GM12878 (cell line): ENCODE results near the gene CLDN9. TPM values are rescaled to one million over a fixed set of nuclear protein-coding genes. Genes with fewer than 3 reads are reported as not detected.

ENCODE experiments used
- ATAC-seq: fragments of 200-7000 bp; cut with Tn5 transposase; 3 replicates; pipeline ENCODE4 v1.9.1; 2020; ENCODE audit warnings: mild to moderate bottlenecking, moderate library complexity
- BruUV-seq: library from RNA; stranded (reverse); fragments of 400-500 nt; replicated peaks from 2 replicates; lab custom pipeline; 2021; lab: Mats Ljungman, UMichigan
- CTCF ChIA-PET: fragments of 300-600 bp; sonication (Branson Sonifier 250); formaldehyde crosslinking; extraction: SDS; loops from one replicate; lab custom pipeline; 2021; ENCODE audit warnings: inconsistent platforms; lab: Yijun Ruan, JAX
- POLR2A ChIA-PET: fragments of 350-600 bp; formaldehyde crosslinking; extraction: SDS; loops from one replicate; lab custom pipeline; 2021; ENCODE audit warnings: inconsistent platforms; lab: Charles Lee
- RAD21 ChIA-PET: fragments of 300-600 bp; sonication (Branson Sonifier 250); formaldehyde crosslinking; loops from one replicate; lab custom pipeline; 2023; ENCODE audit warnings: antibody characterized with exemption; ENCODE audit not compliant: unreplicated experiment; lab: Charles Lee
- SMC1A ChIA-PET: fragments of 300-600 bp; sonication (Branson Sonifier 250); formaldehyde crosslinking; loops from one replicate; lab custom pipeline; 2023; ENCODE audit not compliant: unreplicated experiment, uncharacterized antibody; lab: Charles Lee
- DNase-seq: peaks from one replicate; pipeline ENCODE4 v3.0.0-alpha.2; 2011; ENCODE audit warnings: low read depth, low spot score
- FAIRE-seq: peaks from 3 replicates; lab custom pipeline; 2011; peaks lifted over from hg19 to GRCh38; lab: Jason Lieb, UNC
- H2AFZ ChIP-seq: 2 replicates; pipeline ENCODE4 v1.6.0; 2011; ENCODE audit warnings: low read depth, low read length, control low read depth; ENCODE audit not compliant: control insufficient read depth
- H3K27ac ChIP-seq: 2 replicates; pipeline ENCODE4 v1.5.1; 2011; ENCODE audit warnings: control low read depth; ENCODE audit not compliant: control insufficient read depth, insufficient read depth
- H3K27me3 ChIP-seq, 2 experiments: replicated peaks in 1 of 2; 2 replicates each; pipeline versions ENCODE4 v1.6.0 to v1.6.1; 2011; ENCODE audit warnings: low read length in 1 of 2; ENCODE audit not compliant: control insufficient read depth in 2 of 2, insufficient read depth in 2 of 2
- H3K36me3 ChIP-seq, 2 experiments: 2 replicates each; pipeline ENCODE4 v1.5.1; 2011; ENCODE audit warnings: low read length in 1 of 2; ENCODE audit not compliant: control insufficient read depth in 2 of 2, insufficient read depth in 2 of 2
- H3K4me1 ChIP-seq: 2 replicates; pipeline ENCODE4 v1.6.1; 2011; ENCODE audit warnings: mild to moderate bottlenecking, low read length, moderate library complexity, mixed read lengths; ENCODE audit not compliant: control insufficient read depth, insufficient read depth
- H3K4me2 ChIP-seq: 2 replicates; pipeline ENCODE4 v1.6.0; 2011; ENCODE audit warnings: control low read depth; ENCODE audit not compliant: control insufficient read depth, insufficient read depth
- H3K4me3 ChIP-seq: fragments of 200-600 bp; sonication (generic); 2 replicates; pipeline ENCODE4 v1.5.1; 2016
- H3K79me2 ChIP-seq: 2 replicates; pipeline ENCODE4 v1.6.0; 2011; ENCODE audit warnings: low read length; ENCODE audit not compliant: control insufficient read depth, insufficient read depth
- H3K9ac ChIP-seq: 2 replicates; pipeline ENCODE4 v1.8.0; 2011; ENCODE audit warnings: low read length, control low read depth, mixed read lengths; ENCODE audit not compliant: control insufficient read depth, insufficient read depth
- H3K9me3 ChIP-seq: replicated peaks from 3 replicates; pipeline ENCODE4 v1.5.1; 2011; ENCODE audit warnings: mild to moderate bottlenecking, low read length; ENCODE audit not compliant: control insufficient read depth, insufficient read depth
- H4K20me1 ChIP-seq: 2 replicates; pipeline ENCODE4 v1.6.0; 2011; ENCODE audit not compliant: control insufficient read depth, insufficient read depth
- ASH2L ChIP-seq: fragments of 300-600, 200-600 bp; sonication (generic); IDR thresholded peaks from 2 replicates; pipeline ENCODE4 v1.6.1; 2017; ENCODE audit warnings: low read depth, mild to moderate bottlenecking, borderline replicate concordance
- BCLAF1 ChIP-seq: fragments of 450-650 bp; IDR thresholded peaks from 2 replicates; pipeline ENCODE4 v1.6.1; 2017; ENCODE audit warnings: antibody characterized with exemption, mild to moderate bottlenecking, moderate library complexity
- BHLHE40 ChIP-seq, 2 experiments: fragments of 450-650 bp in 1 of 2; IDR thresholded peaks; 2 replicates each; pipeline ENCODE4 v1.6.1; 2011 to 2017; ENCODE audit warnings: low read depth in 2 of 2, borderline replicate concordance in 1 of 2, improper control_type of control experiment in 1 of 2, low read length in 1 of 2, mild to moderate bottlenecking in 1 of 2
- CTCF ChIP-seq, 3 experiments: IDR thresholded peaks in 2 of 3; conservative IDR thresholded peaks in 1 of 3; 2 replicates each; pipeline ENCODE4 v1.5.1; 2011; ENCODE audit warnings: low read depth in 3 of 3, low read length in 3 of 3, mild to moderate bottlenecking in 3 of 3, control low read depth in 2 of 3, moderate library complexity in 2 of 3, inconsistent platforms in 1 of 3, mixed read lengths in 1 of 3; ENCODE audit not compliant: control insufficient read depth in 2 of 3, insufficient read depth in 1 of 3; ENCODE audit errors: extremely low read depth in 1 of 3
- EGR1 ChIP-seq, 2 experiments: IDR thresholded peaks; 1 replicate in 1 of 2; 2 replicates in 1 of 2; pipeline ENCODE4 v1.6.1; 2011 to 2012; ENCODE audit warnings: low read depth in 2 of 2, low read length in 2 of 2, borderline replicate concordance in 1 of 2, mild to moderate bottlenecking in 1 of 2, moderate library complexity in 1 of 2
- EP300 ChIP-seq, 2 experiments: fragments of 150-350 bp in 1 of 2; IDR thresholded peaks; 2 replicates each; pipeline ENCODE4 v1.6.1; 2011 to 2012; ENCODE audit warnings: low read depth in 2 of 2, low read length in 2 of 2, borderline replicate concordance in 1 of 2, improper control_type of control experiment in 1 of 2, inconsistent platforms in 1 of 2; ENCODE audit not compliant: control insufficient read depth in 1 of 2
- ETV6 ChIP-seq, 2 experiments: fragments of 450-650 bp in 1 of 2; IDR thresholded peaks in 1 of 2; conservative IDR thresholded peaks in 1 of 2; 2 replicates each; pipeline ENCODE4 v1.6.1; 2014; ENCODE audit warnings: antibody characterized with exemption in 1 of 2, borderline replicate concordance in 1 of 2, low read depth in 1 of 2, mild to moderate bottlenecking in 1 of 2, moderate library complexity in 1 of 2
- IKZF1 ChIP-seq: fragments of 450-650 bp; conservative IDR thresholded peaks from 2 replicates; pipeline ENCODE4 v1.6.1; 2017; ENCODE audit warnings: antibody characterized with exemption, mild to moderate bottlenecking
- IKZF2 ChIP-seq, 2 experiments: fragments of 450-650 bp; IDR thresholded peaks; 2 replicates each; pipeline ENCODE4 v1.6.1; 2017; ENCODE audit warnings: mild to moderate bottlenecking in 2 of 2, moderate library complexity in 2 of 2
- LARP7 ChIP-seq: fragments of 450-650 bp; IDR thresholded peaks from 2 replicates; pipeline ENCODE4 v1.6.1; 2017; ENCODE audit warnings: mild to moderate bottlenecking
- MEF2B ChIP-seq: fragments of 450-650 bp; IDR thresholded peaks from 2 replicates; pipeline ENCODE4 v1.6.1; 2018; ENCODE audit warnings: mild to moderate bottlenecking, moderate library complexity; ENCODE audit not compliant: partially characterized antibody, poor library complexity, severe bottlenecking
- MXI1 ChIP-seq: fragments of 150-350 bp; IDR thresholded peaks from 2 replicates; pipeline ENCODE4 v1.6.1; 2011; ENCODE audit warnings: low read depth, mild to moderate bottlenecking, inconsistent platforms, low read length, improper control_type of control experiment
- NBN ChIP-seq: fragments of 450-650 bp; IDR thresholded peaks from 2 replicates; pipeline ENCODE4 v1.6.1; 2016
- NFIC ChIP-seq: IDR thresholded peaks from 2 replicates; pipeline ENCODE4 v1.6.1; 2012; ENCODE audit warnings: low read depth, mild to moderate bottlenecking, inconsistent platforms, low read length, moderate library complexity
- POU2F2 ChIP-seq: IDR thresholded peaks from 3 replicates; pipeline ENCODE4 v1.6.1; 2011; ENCODE audit warnings: low read depth, mild to moderate bottlenecking, low read length, borderline replicate concordance
- ZNF384 ChIP-seq: IDR thresholded peaks from 2 replicates; pipeline ENCODE4 v1.6.1; 2012; ENCODE audit warnings: low read depth, mild to moderate bottlenecking, low read length, improper control_type of control experiment, borderline replicate concordance
- WGBS: methylation state at CpG from one replicate; pipeline ENCODE4 v1.1.6; 2016; ENCODE audit warnings: low lambda C conversion rate; ENCODE audit not compliant: insufficient replicate concordance, insufficient coverage; ENCODE audit errors: missing lambda C conversion rate; 5-methylcytosine and 5-hydroxymethylcytosine counted together
- in situ Hi-C: fragments of 300-500 bp; cut with MboI; formaldehyde crosslinking; loops from 9 replicates; pipeline ENCODE4 v1.14.3; 2018; ENCODE audit warnings: mixed read lengths
- intact Hi-C: fragments of 100-400 bp; cut with micrococcal nuclease; formaldehyde crosslinking; loops from one replicate; pipeline ENCODE4 v1.14.2; 2022; ENCODE audit not compliant: unreplicated experiment
- polyA plus RNA-seq, 11 experiments: library from polyadenylated mRNA; depleted of rRNA in 4 of 11; unstranded in 6 of 11; stranded (reverse) in 5 of 11; fragments of >200 nt; fragmentation: Nextera tagmentation in 4 of 11; fragmentation: Illumina TruSeq in 1 of 11; extraction: Ambion mirVana in 4 of 11; extraction: Trizol in 1 of 11; gene quantifications; 1 replicate in 1 of 11; 2 replicates in 10 of 11; pipeline versions ENCODE4 v1.2.1 to v1.2.3, GENCODE V29; 2011 to 2016; ENCODE audit warnings: inconsistent platforms in 2 of 11, missing spikeins in 2 of 11, low read depth in 1 of 11
- total RNA-seq, 4 experiments: library from RNA; depleted of rRNA in 3 of 4; stranded (reverse); fragments of >200 nt in 3 of 4; fragmentation: Illumina TruSeq in 1 of 4; extraction: Trizol in 1 of 4; gene quantifications; 2 replicates each; pipeline versions ENCODE4 v1.2.1 to v1.2.3, GENCODE V29; 2013 to 2021

The CLDN9 gene
- total and polyA plus RNA-seq, 10 of the 15 experiments (the other 5 are each of a cell fraction or from before 2014, with no cell fraction given) = not detected

GRCh38 chr16:2963723-2964474 is 48.8 kb upstream of the CLDN9 start, which contains the start of gene KREMEN2:
KREMEN2 (plus strand) TSS chr16:2964275; CDS start chr16:2964521, 246 bp downstream.
- no peaks in the 10 kb centered on the region for H3K36me3 ChIP-seq
- peak within 1 kb of the TSS; percentile 47 for H2AFZ ChIP-seq
- peak within 1 kb of the TSS; percentile 69 for H3K4me3 ChIP-seq
- intact Hi-C loops (loop anchor here (2.0 kb wide), 1 partner anchor 59 kb away; no protein-coding TSS in a partner anchor), in situ Hi-C loops (no loop called here)
- peak within 1 kb of the TSS; percentile 94 for H3K4me2 ChIP-seq
- peak within 1 kb of the TSS; percentile 30; the same call in 1 of the 2 replicates for H3K9ac ChIP-seq
- H3K27ac ChIP-seq = 0 out of 2 replicates have a peak within 1 kb of the TSS, but pooled peaks have one; percentile 9
- SMC1A ChIA-PET = interaction anchor here (0.9 to 1.2 kb wide), 3 partner anchors 9 to 18 kb away, joined by 3 read pairs; no protein-coding TSS in a partner anchor
- DNase-seq (no peak), FAIRE-seq (no peak), ATAC-seq (peak; percentile 44)
- H4K20me1 ChIP-seq = no peaks in the 10 kb centered on the region
- H3K4me1 ChIP-seq = peaks cover 42% of the 10 kb centered on the region
- BruUV-seq = no TSS peak
- WGBS = 0% methylated on average over 56 of the region's 60 CpGs
- no peaks in the 10 kb centered on the region for H3K27me3 ChIP-seq
- POLR2A ChIA-PET = interaction anchor here (1.3 kb wide), 1 partner anchor 45 kb away, joined by 7 read pairs; no protein-coding TSS in a partner anchor
- CTCF ChIA-PET = interaction anchor here (1.6 to 4.7 kb wide), 3 partner anchors 16 to 37 kb away, joined by 4 to 20 read pairs (median 8); partner anchors contain the start of gene PKMYT1
- no peaks in the 10 kb centered on the region for H3K79me2 ChIP-seq
- H3K9me3 ChIP-seq = no peaks in the 10 kb centered on the region
- RAD21 ChIA-PET = interaction anchor here (0.6 to 1.3 kb wide), 4 partner anchors 14 to 64 kb away, joined by 3 to 6 read pairs (median 4); no protein-coding TSS in a partner anchor
- peak; percentile 31 for TF ChIP-seq MEF2B
- TF ChIP-seq ETV6 (conservative IDR thresholded peaks at IDR 0.05 in 1 of 2, IDR thresholded peaks at IDR 0.05 in 1 of 2; ENCODE audit: borderline replicate concordance in 1 of 2, low read depth in 1 of 2) = no peak
- TF ChIP-seq EGR1 (IDR thresholded peaks at IDR 0.05; ENCODE audit: borderline replicate concordance in 1 of 2, low read depth in 2 of 2, low read length in 2 of 2) = 0 out of 3 replicates have a peak, but pooled peaks of 1 of the 2 experiments have one; percentile 1
- peak in 1 of 2 experiments; percentile 64; a peak in 1 of 4 replicates for TF ChIP-seq BHLHE40 (IDR thresholded peaks at IDR 0.05; ENCODE audit: borderline replicate concordance in 1 of 2, low read depth in 2 of 2, low read length in 1 of 2)
- 0 out of 2 replicates have a peak, but pooled peaks have one; percentile 21 for TF ChIP-seq NBN
- TF ChIP-seq ASH2L = no peak
- TF ChIP-seq NFIC = no peak
- TF ChIP-seq EP300 (IDR thresholded peaks at IDR 0.05; ENCODE audit: borderline replicate concordance in 1 of 2, control insufficient read depth in 1 of 2, low read depth in 2 of 2, low read length in 2 of 2) = no peak
- TF ChIP-seq CTCF (IDR thresholded peaks at IDR 0.05 in 2 of 3, conservative IDR thresholded peaks at IDR 0.05 in 1 of 3; ENCODE audit: control insufficient read depth in 2 of 3, extremely low read depth in 1 of 3, insufficient read depth in 1 of 3, low read depth in 3 of 3, low read length in 3 of 3) = peak in 1 of 3 experiments; percentile 13; a peak in 1 of 6 replicates
- peak; percentile 7 to 28; a peak in 2 of 4 replicates for TF ChIP-seq IKZF2 (IDR thresholded peaks at IDR 0.05)
- no peak for TF ChIP-seq POU2F2
- TF ChIP-seq ZNF384 = no peak
- TF ChIP-seq MXI1 = peak; percentile 46; the same call in 1 of the 2 replicates
- no peak for TF ChIP-seq BCLAF1
- no peak for TF ChIP-seq LARP7
- 0 out of 2 replicates have a peak, but pooled peaks have one; percentile 24 for TF ChIP-seq IKZF1
